GM12892 (cell line): ENCODE data around the gene RPS6KA5.

Source experiments
- POLR2A ChIP-seq: IDR thresholded peaks from 2 replicates; pipeline ENCODE4 v1.6.1; 2011; ENCODE audit warnings: low read depth, low read length, control low read depth
- TAF1 ChIP-seq: IDR thresholded peaks from 2 replicates; pipeline ENCODE4 v1.6.1; 2011; ENCODE audit warnings: low read depth, mild to moderate bottlenecking, control low read depth, low read length, borderline replicate concordance

DNA sequence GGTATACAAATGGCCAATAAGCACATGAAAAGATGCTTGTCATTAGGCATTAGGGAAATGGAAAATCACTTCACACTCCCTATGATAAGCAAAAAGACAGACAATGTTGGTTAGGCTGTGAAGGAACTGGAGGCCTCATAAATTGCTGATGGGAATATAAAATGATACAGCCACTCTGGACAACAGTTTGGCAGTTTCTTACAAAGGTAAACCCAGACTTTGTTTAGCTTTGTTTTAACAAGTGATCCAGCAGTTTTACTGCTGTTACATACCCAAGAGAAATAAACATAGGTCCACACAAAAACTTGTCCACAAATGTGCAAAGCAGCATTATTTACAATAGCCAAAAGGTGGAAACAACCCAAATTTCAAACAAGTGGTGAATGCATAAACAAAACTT lies 5.4 kb downstream of the RPS6KA5 start:
- no peak for TF ChIP-seq TAF1
- TF ChIP-seq POLR2A, result no peak
